ENCODE data around the gene FAM193B. TPM values are rescaled to one million over a fixed set of nuclear protein-coding genes. Genes with fewer than 3 reads are reported as not detected.
A peak's percentile ranks its signal among the peaks of the same experiment; 100 is the strongest.

FAM193B gene
- total RNA-seq, 1 donor from 2014 or later, result 21.5 TPM

DNA sequence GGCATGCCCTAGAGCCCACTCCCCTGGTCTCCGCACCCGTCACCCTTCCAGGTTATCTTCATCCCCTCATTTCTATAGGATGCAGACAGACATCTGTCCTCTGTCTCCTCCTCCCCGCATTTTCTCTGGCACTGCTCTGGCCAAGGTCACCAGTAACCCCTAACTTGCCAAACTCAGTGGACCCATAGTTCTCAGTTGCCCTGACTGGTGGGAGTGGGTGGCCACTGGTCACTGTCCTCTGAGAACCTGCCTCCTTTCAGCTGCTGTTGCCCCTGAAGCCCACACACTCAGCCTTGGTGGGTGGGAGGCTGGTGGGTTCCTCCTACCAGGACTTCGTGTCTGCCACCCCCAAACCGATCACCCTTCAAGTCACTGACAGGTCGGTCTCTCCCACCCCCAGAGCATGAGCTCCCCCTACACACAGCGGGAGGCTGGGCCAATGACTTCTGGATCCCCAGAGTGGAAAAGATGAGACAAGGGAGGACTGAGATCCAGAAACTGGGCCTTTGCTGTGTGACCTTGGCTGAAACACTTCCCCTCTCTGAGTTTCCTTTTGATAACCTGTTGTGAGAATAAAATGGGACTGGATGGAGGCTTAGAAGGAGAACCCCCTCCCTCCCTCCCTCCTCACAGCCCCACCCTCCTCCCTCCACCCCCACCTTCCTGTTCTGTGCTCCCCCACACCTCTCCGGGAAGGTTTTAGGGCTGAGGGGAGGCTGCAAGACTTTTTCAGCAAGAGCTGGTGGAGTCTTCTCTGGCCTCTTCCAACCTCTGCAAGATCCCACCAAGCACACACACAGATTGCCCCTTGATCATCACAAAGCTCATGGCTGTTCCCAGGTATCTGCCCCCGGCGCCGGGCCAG lies 78.6 kb downstream of the FAM193B start:
- Histone ChIP-seq H3K27ac (replicated peaks) (peak overlapping the region; percentile 47), H3K4me3 (no peak overlapping the region), H3K9me3 (replicated peaks) (no peaks in the 10 kb centered on the region), H3K36me3 (no peaks in the 10 kb centered on the region), H3K4me1 (peaks cover 74% of the 10 kb centered on the region), H3K27me3 (ENCODE audit: low read depth) (peaks cover 68% of the 10 kb centered on the region)
- intact Hi-C loops (cut with micrococcal nuclease), result no loop called here
- no peak for DNase-seq
- TF ChIP-seq CTCF (IDR thresholded peaks at IDR 0.05; ENCODE audit: borderline replicate concordance), result no peak

DNA sequence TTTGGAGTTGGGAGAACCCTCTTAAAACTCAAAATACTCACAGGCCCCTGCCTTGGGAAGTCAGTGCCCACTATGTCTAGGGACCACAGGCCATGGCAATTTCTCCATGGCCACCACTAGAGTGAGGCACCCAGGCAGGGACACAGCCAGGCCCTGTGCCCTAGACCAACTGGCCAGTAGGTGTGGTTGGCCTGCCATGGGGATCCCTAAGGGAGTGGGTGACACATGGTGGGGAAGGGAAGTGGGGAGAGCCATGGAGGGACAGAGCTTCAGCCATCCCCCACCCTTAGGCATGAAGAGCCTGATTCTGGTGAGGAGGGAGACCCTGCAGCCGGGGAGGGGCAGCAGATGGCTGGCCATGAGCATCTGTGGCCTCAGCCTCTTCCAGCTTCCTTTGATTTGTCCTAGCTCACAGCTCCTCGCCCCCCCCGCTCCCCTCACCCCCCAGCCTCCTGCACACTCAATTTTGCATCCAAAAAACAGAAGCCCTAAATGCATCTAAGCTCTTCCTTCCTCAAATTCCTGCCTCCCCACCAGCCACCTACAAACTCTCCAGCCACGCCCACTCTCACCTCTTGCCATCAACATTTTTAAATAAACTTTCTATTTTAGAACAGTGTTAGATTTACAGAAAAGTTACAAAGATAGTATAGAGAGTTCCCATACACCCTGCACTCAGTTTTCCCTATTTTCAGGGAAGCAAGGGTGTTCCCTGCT lies 79.4 kb downstream of the FAM193B start:
- H3K4me1 ChIP-seq, result peaks cover 77% of the 10 kb centered on the region
- H3K9me3 ChIP-seq (replicated peaks), result no peaks in the 10 kb centered on the region
- H3K36me3 ChIP-seq, result no peaks in the 10 kb centered on the region
- intact Hi-C loops (cut with micrococcal nuclease), result no loop called here
- peaks cover 76% of the 10 kb centered on the region for H3K27me3 ChIP-seq (ENCODE audit: low read depth)
- no peak for DNase-seq
- no peak overlapping the region for H3K4me3 ChIP-seq
- H3K27ac ChIP-seq (replicated peaks), result peak overlapping the region; percentile 92
- TF ChIP-seq CTCF (IDR thresholded peaks at IDR 0.05; ENCODE audit: borderline replicate concordance), result no peak

- no peak for TF ChIP-seq CTCF (IDR thresholded peaks at IDR 0.05; ENCODE audit: borderline replicate concordance)
- intact Hi-C loops (cut with micrococcal nuclease), result no loop called here
- no peak for DNase-seq
- Histone ChIP-seq H3K27me3 (ENCODE audit: low read depth) (peaks cover 85% of the 10 kb centered on the region), H3K36me3 (no peaks in the 10 kb centered on the region), H3K4me3 (peak overlapping the region; percentile 79), H3K4me1 (peaks cover 77% of the 10 kb centered on the region), H3K27ac (replicated peaks) (peak overlapping the region; percentile 92), H3K9me3 (replicated peaks) (no peaks in the 10 kb centered on the region)
Observed at GRCh38 chr5:177474002-177474476, 80.3 kb downstream of the FAM193B start.

GRCh38 chr5:177473443-177474001 lies 80.8 kb downstream of the FAM193B start, which contains the start of gene DBN1:
TSS of gene DBN1 (minus strand) at chr5:177473634. CDS start at chr5:177473521, 113 bp downstream.
- intact Hi-C loops (cut with micrococcal nuclease), result no loop called here
- peak within 1 kb of the TSS; percentile 79 for H3K4me3 ChIP-seq
- H3K4me1 ChIP-seq, result peaks cover 77% of the 10 kb centered on the region
- DNase-seq, result peak; percentile 63
- no peak for TF ChIP-seq CTCF (IDR thresholded peaks at IDR 0.05; ENCODE audit: borderline replicate concordance)
- peaks cover 89% of the 10 kb centered on the region for H3K27me3 ChIP-seq (ENCODE audit: low read depth)
- no peaks in the 10 kb centered on the region for H3K36me3 ChIP-seq
- H3K27ac ChIP-seq (replicated peaks), result peak within 1 kb of the TSS; percentile 92
- no peaks in the 10 kb centered on the region for H3K9me3 ChIP-seq (replicated peaks)

All from left ventricle myocardium inferior (tissue), 1 donor.